Endothelial cell of umbilical vein (primary cell): ENCODE measurements around the gene ETV7. TPM values are rescaled to one million over a fixed set of nuclear protein-coding genes. Genes with fewer than 3 reads are reported as not detected.

Experiments used
- BruUV-seq: library from RNA; stranded (reverse); fragments of 400-500 nt; replicated peaks from 2 replicates; lab custom pipeline; 2021; lab: Mats Ljungman, UMichigan
- CTCF ChIA-PET: fragments of 300-600, 350-600 bp; sonication (Branson Sonifier 250); formaldehyde crosslinking; loops from one replicate; lab custom pipeline; 2021; ENCODE audit warnings: antibody characterized with exemption, inconsistent platforms; lab: Charles Lee
- POLR2A ChIA-PET: fragments of 300-600, 350-600 bp; sonication (Branson Sonifier 250); formaldehyde crosslinking; loops from one replicate; lab custom pipeline; 2021; ENCODE audit warnings: antibody characterized with exemption, inconsistent platforms; lab: Charles Lee
- DNase-seq: peaks from one replicate; pipeline ENCODE4 v3.0.0-alpha.2; 2011; ENCODE audit warnings: low read depth, low spot score
- FAIRE-seq: peaks from 2 replicates; lab custom pipeline; 2011; peaks lifted over from hg19 to GRCh38; lab: Jason Lieb, UNC
- H2AFZ ChIP-seq: 2 replicates; pipeline ENCODE4 v1.6.0; 2012; ENCODE audit warnings: low read depth, low read length, control low read depth, inconsistent platforms
- H3K27ac ChIP-seq: 2 replicates; pipeline ENCODE4 v1.5.1; 2011; ENCODE audit warnings: low read depth, mild to moderate bottlenecking, control low read depth, low read length, moderate library complexity; ENCODE audit not compliant: insufficient read depth
- H3K27me3 ChIP-seq, 2 experiments: 2 replicates each; pipeline versions ENCODE4 v1.6.0 to v1.6.1; 2011; ENCODE audit warnings: low read length in 2 of 2, mixed read lengths in 1 of 2; ENCODE audit not compliant: control insufficient read depth in 2 of 2, insufficient read depth in 2 of 2
- H3K36me3 ChIP-seq, 2 experiments: 2 replicates in 1 of 2; 3 replicates in 1 of 2; pipeline ENCODE4 v1.5.1; 2011; ENCODE audit warnings: low read length in 2 of 2, mild to moderate bottlenecking in 1 of 2, moderate library complexity in 1 of 2; ENCODE audit not compliant: control insufficient read depth in 2 of 2, insufficient read depth in 2 of 2; ENCODE audit errors: extremely low read depth in 1 of 2
- H3K4me1 ChIP-seq: 3 replicates; pipeline ENCODE4 v1.5.1; 2011; ENCODE audit warnings: mild to moderate bottlenecking, low read length; ENCODE audit not compliant: control insufficient read depth, insufficient read depth; ENCODE audit errors: extremely low read depth
- H3K4me2 ChIP-seq: 2 replicates; pipeline ENCODE4 v1.6.1; 2011; ENCODE audit warnings: low read length, control low read depth, mixed read lengths; ENCODE audit not compliant: insufficient read depth
- H3K4me3 ChIP-seq, 3 experiments: fragments of 200-600 bp in 1 of 3; sonication (generic), shearing (Covaris generic) in 1 of 3; replicated peaks in 1 of 3; 2 replicates each; pipeline ENCODE4 v1.5.1; 2011 to 2016; ENCODE audit warnings: control low read depth in 3 of 3, low read length in 3 of 3, mild to moderate bottlenecking in 2 of 3, inconsistent platforms in 1 of 3, low read depth in 1 of 3, moderate library complexity in 1 of 3; ENCODE audit not compliant: insufficient read depth in 1 of 3
- H3K79me2 ChIP-seq: 2 replicates; pipeline ENCODE4 v1.6.0; 2012; ENCODE audit warnings: low read length, inconsistent platforms; ENCODE audit not compliant: control insufficient read depth, insufficient read depth
- H3K9ac ChIP-seq: replicated peaks from 2 replicates; pipeline ENCODE3; 2011; ENCODE audit warnings: low read length, control low read depth; ENCODE audit not compliant: insufficient read depth; ENCODE audit errors: extremely low read depth
- H3K9me1 ChIP-seq: replicated peaks from 3 replicates; pipeline ENCODE4 v1.6.0; 2011; ENCODE audit warnings: mild to moderate bottlenecking, low read length; ENCODE audit not compliant: control insufficient read depth, insufficient read depth; ENCODE audit errors: extremely low read depth
- H3K9me3 ChIP-seq: replicated peaks from 2 replicates; pipeline ENCODE4 v1.5.1; 2012; ENCODE audit warnings: low read length, inconsistent platforms; ENCODE audit not compliant: control insufficient read depth, insufficient read depth
- H4K20me1 ChIP-seq: replicated peaks from 2 replicates; pipeline ENCODE3; 2011; ENCODE audit warnings: mild to moderate bottlenecking, low read length; ENCODE audit not compliant: control insufficient read depth, insufficient read depth; ENCODE audit errors: extremely low read depth
- EZH2 ChIP-seq: IDR thresholded peaks from 2 replicates; pipeline ENCODE4 v1.6.1; 2012; ENCODE audit warnings: borderline replicate concordance, low read depth, mild to moderate bottlenecking, moderate library complexity, low read length, inconsistent platforms; ENCODE audit not compliant: severe bottlenecking
- FOS ChIP-seq: IDR thresholded peaks from 2 replicates; pipeline ENCODE4 v1.6.1; 2011; ENCODE audit warnings: mild to moderate bottlenecking, low read length, moderate library complexity, borderline replicate concordance; ENCODE audit not compliant: insufficient read depth
- GATA2 ChIP-seq: IDR thresholded peaks from 2 replicates; pipeline ENCODE4 v1.7.0; 2011; ENCODE audit warnings: low read depth, mild to moderate bottlenecking, moderate library complexity, mixed read lengths, low read length; ENCODE audit not compliant: insufficient read length, insufficient read depth
- JUN ChIP-seq: IDR thresholded peaks from 2 replicates; pipeline ENCODE4 v1.6.1; 2011; ENCODE audit warnings: borderline replicate concordance, low read depth; ENCODE audit not compliant: insufficient read length, insufficient read depth
- MYC ChIP-seq: IDR thresholded peaks from one replicate; pipeline ENCODE4 v1.6.1; 2011; ENCODE audit warnings: mild to moderate bottlenecking, low read depth, low read length
- POLR2A ChIP-seq: IDR thresholded peaks from 2 replicates; pipeline ENCODE4 v1.6.1; 2012; ENCODE audit warnings: low read depth, mild to moderate bottlenecking, control low read depth, low read length
- POLR2AphosphoS5 ChIP-seq: IDR thresholded peaks from 2 replicates; pipeline ENCODE4 v1.6.1; 2012; ENCODE audit warnings: low read depth, mild to moderate bottlenecking, control low read depth, low read length, moderate library complexity; ENCODE audit not compliant: insufficient read depth
- dilution Hi-C: fragments of 300-500 bp; cut with MboI; formaldehyde crosslinking; loops from one replicate; pipeline ENCODE4 v1.15.0; 2019; ENCODE audit warnings: low sequenced_read_pairs; ENCODE audit not compliant: extremely low pct_ligation_motif_present
- intact Hi-C: fragments of 100-400 bp; cut with micrococcal nuclease; formaldehyde crosslinking; loops from one replicate; pipeline ENCODE4 v1.10.0; 2022
- polyA plus RNA-seq, 4 experiments: library from polyadenylated mRNA; depleted of rRNA in 3 of 4; stranded (reverse) in 3 of 4; unstranded in 1 of 4; fragments of >200 nt; gene quantifications; 2 replicates each; pipeline versions ENCODE4 v1.2.1 to v1.2.3, GENCODE V29; 2011 to 2012; ENCODE audit warnings: missing spikeins in 1 of 4
- total RNA-seq: library from RNA; stranded (reverse); gene quantifications from 2 replicates; pipeline ENCODE4 v1.2.3, GENCODE V29; 2021
- TF ChIP-seq, protein P1 (sequence below): IDR thresholded peaks from 2 replicates; pipeline ENCODE4 v1.6.1; 2011; ENCODE audit not compliant: insufficient read depth, insufficient read length
- TF ChIP-seq, protein P2 (sequence below), 2 donors: IDR thresholded peaks; 1 replicate in 1 of 2; 2 replicates in 1 of 2; pipeline ENCODE4 v1.5.1; 2011; ENCODE audit warnings: low read length in 2 of 2, mild to moderate bottlenecking in 2 of 2, moderate library complexity in 2 of 2, control low read depth in 1 of 2, inconsistent platforms in 1 of 2, low read depth in 1 of 2; ENCODE audit not compliant: insufficient read depth in 1 of 2; ENCODE audit errors: extremely low read depth in 1 of 2

ETV7 gene
- total and polyA plus RNA-seq, 2 donors (not counting 3 experiments of a cell fraction or from before 2014, with no cell fraction given): 0.23 to 0.58 TPM

GRCh38 chr6:36380166-36380565, 7.3 kb downstream of the ETV7 start:
- Histone ChIP-seq H3K79me2 (no peaks in the 10 kb centered on the region), H3K9me1 (no peaks in the 10 kb centered on the region), H3K27ac (no peak overlapping the region), H4K20me1 (no peaks in the 10 kb centered on the region), H3K9ac (no peak overlapping the region), H3K36me3 (no peaks in the 10 kb centered on the region), H3K4me2 (no peak overlapping the region), H3K4me3 (no peak overlapping the region), H3K4me1 (no peaks in the 10 kb centered on the region), H3K9me3 (no peaks in the 10 kb centered on the region), H2AFZ (no peak overlapping the region), H3K27me3 (peaks cover 0 to 3% of the 10 kb centered on the region in 2 experiments)
- ChIA-PET POLR2A (no interaction called here), CTCF (interaction anchor here (0.8 to 1.9 kb wide), 3 partner anchors 19 to 78 kb away, joined by 3 to 5 read pairs (median 3); no protein-coding TSS in a partner anchor)
- dilution Hi-C loops: no loop called here
- intact Hi-C loops: no loop called here
- FAIRE-seq (no peak), DNase-seq (no peak)
- no peak for TF ChIP-seq JUN
- TF ChIP-seq POLR2AphosphoS5: no peak
- TF ChIP-seq MYC: no peak
- TF ChIP-seq EZH2: no peak
- no peak for TF ChIP-seq GATA2
- TF ChIP-seq, protein P1, sequence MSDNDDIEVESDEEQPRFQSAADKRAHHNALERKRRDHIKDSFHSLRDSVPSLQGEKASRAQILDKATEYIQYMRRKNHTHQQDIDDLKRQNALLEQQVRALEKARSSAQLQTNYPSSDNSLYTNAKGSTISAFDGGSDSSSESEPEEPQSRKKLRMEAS: no peak
- no peak for TF ChIP-seq FOS
- TF ChIP-seq, protein P2, sequence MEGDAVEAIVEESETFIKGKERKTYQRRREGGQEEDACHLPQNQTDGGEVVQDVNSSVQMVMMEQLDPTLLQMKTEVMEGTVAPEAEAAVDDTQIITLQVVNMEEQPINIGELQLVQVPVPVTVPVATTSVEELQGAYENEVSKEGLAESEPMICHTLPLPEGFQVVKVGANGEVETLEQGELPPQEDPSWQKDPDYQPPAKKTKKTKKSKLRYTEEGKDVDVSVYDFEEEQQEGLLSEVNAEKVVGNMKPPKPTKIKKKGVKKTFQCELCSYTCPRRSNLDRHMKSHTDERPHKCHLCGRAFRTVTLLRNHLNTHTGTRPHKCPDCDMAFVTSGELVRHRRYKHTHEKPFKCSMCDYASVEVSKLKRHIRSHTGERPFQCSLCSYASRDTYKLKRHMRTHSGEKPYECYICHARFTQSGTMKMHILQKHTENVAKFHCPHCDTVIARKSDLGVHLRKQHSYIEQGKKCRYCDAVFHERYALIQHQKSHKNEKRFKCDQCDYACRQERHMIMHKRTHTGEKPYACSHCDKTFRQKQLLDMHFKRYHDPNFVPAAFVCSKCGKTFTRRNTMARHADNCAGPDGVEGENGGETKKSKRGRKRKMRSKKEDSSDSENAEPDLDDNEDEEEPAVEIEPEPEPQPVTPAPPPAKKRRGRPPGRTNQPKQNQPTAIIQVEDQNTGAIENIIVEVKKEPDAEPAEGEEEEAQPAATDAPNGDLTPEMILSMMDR (IDR thresholded peaks at IDR 0.05; ENCODE audit: extremely low read depth in 1 of 2, insufficient read depth in 1 of 2, low read depth in 1 of 2, low read length in 2 of 2): no peak
- no peak for TF ChIP-seq POLR2A
- no TSS peak for BruUV-seq
